Measurements from ENCODE around the gene EIF3I. TPM values are rescaled to one million over a fixed set of nuclear protein-coding genes. Genes with fewer than 3 reads are reported as not detected.
A peak's percentile ranks its signal among the peaks of the same experiment; 100 is the strongest.

Gene EIF3I
- total RNA-seq, 4 donors from 2014 or later: 193 to 383 (median 216) TPM

- peak; percentile 90 to 97 for DNase-seq
- intact Hi-C loops (cut with DNase I): loop anchor here (10.0 kb wide), 1 partner anchor 174 kb away; the partner anchor contains the start of gene BSDC1
- TF ChIP-seq POLR2A (IDR thresholded peaks at IDR 0.05) (peak in 1 of 2 donors; percentile 61), CTCF (IDR thresholded peaks at IDR 0.05) (no peak)
- H3K4me1 ChIP-seq: peaks cover 27 to 39% of the 10 kb centered on the region in 2 donors
- peaks cover 26 to 31% of the 10 kb centered on the region in 2 donors for H3K36me3 ChIP-seq
- peak overlapping the region in 1 of 3 donors; percentile 99 for H3K4me3 ChIP-seq (replicated peaks in 1 of 3)
- 39 to 43% methylated on average over 4 of the region's 4 CpGs for WGBS, 2 donors
- no peaks in the 10 kb centered on the region for H3K27me3 ChIP-seq
- H3K9me3 ChIP-seq: no peaks in the 10 kb centered on the region
- H3K27ac ChIP-seq: peak overlapping the region; percentile 57 to 89 (median 84)
Observed at GRCh38 chr1:32220746-32221580, 1.2 kb upstream of the EIF3I start.

GRCh38 chr1:32221581-32221979 is 627 bp upstream of the EIF3I start:
- H3K4me1 ChIP-seq: peaks cover 27 to 36% of the 10 kb centered on the region in 2 donors
- no peak for DNase-seq
- peaks cover 28 to 31% of the 10 kb centered on the region in 2 donors for H3K36me3 ChIP-seq
- peak overlapping the region; percentile 61 to 99 (median 90) for H3K4me3 ChIP-seq (replicated peaks in 1 of 3)
- WGBS, 2 donors: 5 to 22% methylated on average over 5 to 13 of the region's 13 CpGs
- intact Hi-C loops (cut with DNase I): loop anchor here (10.0 kb wide), 1 partner anchor 173 kb away; the partner anchor contains the start of gene BSDC1
- no peak for TF ChIP-seq POLR2A (IDR thresholded peaks at IDR 0.05)
- TF ChIP-seq CTCF (IDR thresholded peaks at IDR 0.05): no peak
- no peaks in the 10 kb centered on the region for H3K9me3 ChIP-seq
- peak overlapping the region; percentile 57 to 89 (median 84) for H3K27ac ChIP-seq
- H3K27me3 ChIP-seq: no peaks in the 10 kb centered on the region

- Histone ChIP-seq H3K36me3 (peaks cover 37 to 40% of the 10 kb centered on the region in 2 donors), H3K4me1 (peaks cover 27 to 36% of the 10 kb centered on the region in 2 donors), H3K27me3 (no peaks in the 10 kb centered on the region), H3K9me3 (no peaks in the 10 kb centered on the region), H3K27ac (peak overlapping the region in 2 of 3 donors; percentile 77 to 84), H3K4me3 (replicated peaks in 1 of 3) (peak overlapping the region in 1 of 3 donors; percentile 99)
- TF ChIP-seq CTCF (IDR thresholded peaks at IDR 0.05) (no peak), POLR2A (IDR thresholded peaks at IDR 0.05) (no peak)
- no peak for DNase-seq
- intact Hi-C loops (cut with DNase I): loop anchor here (10.0 kb wide), 1 partner anchor 171 kb away; the partner anchor contains the start of gene BSDC1
- 75 to 76% methylated on average over 3 of the region's 3 CpGs for WGBS, 2 donors
Observed at GRCh38 chr1:32223683-32224082, 1.5 kb downstream of the EIF3I start.

- Histone ChIP-seq H3K27ac (no peak overlapping the region), H3K4me3 (replicated peaks in 1 of 3) (no peak overlapping the region), H3K36me3 (peaks cover 43 to 46% of the 10 kb centered on the region in 2 donors), H3K4me1 (peaks cover 27 to 36% of the 10 kb centered on the region in 2 donors), H3K27me3 (no peaks in the 10 kb centered on the region), H3K9me3 (no peaks in the 10 kb centered on the region)
- intact Hi-C loops (cut with DNase I): loop anchor here (10.0 kb wide), 1 partner anchor 171 kb away; the partner anchor contains the start of gene BSDC1
- no peak for DNase-seq
- no peak for TF ChIP-seq CTCF (IDR thresholded peaks at IDR 0.05)
- no peak for TF ChIP-seq POLR2A (IDR thresholded peaks at IDR 0.05)
- 88 to 89% methylated on average over 4 of the region's 4 CpGs for WGBS, 2 donors
Observed at GRCh38 chr1:32224285-32224684, 2.1 kb downstream of the EIF3I start.

- Histone ChIP-seq H3K27ac (no peak overlapping the region), H3K4me1 (peaks cover under 1 to 5% of the 10 kb centered on the region in 2 donors), H3K9me3 (no peaks in the 10 kb centered on the region), H3K36me3 (peaks cover 69 to 74% of the 10 kb centered on the region in 2 donors), H3K4me3 (replicated peaks in 1 of 3) (no peak overlapping the region), H3K27me3 (no peaks in the 10 kb centered on the region)
- TF ChIP-seq CTCF (IDR thresholded peaks at IDR 0.05): no peak
- TF ChIP-seq POLR2A (IDR thresholded peaks at IDR 0.05): no peak
- intact Hi-C loops (cut with DNase I): loop anchor here (10.0 kb wide), 1 partner anchor 166 kb away; the partner anchor contains the start of gene BSDC1
- 86% methylated on average over 3 of the region's 3 CpGs for WGBS, 2 donors
- no peak for DNase-seq
Observed at GRCh38 chr1:32228771-32229170, 6.6 kb downstream of the EIF3I start.
